K562 (cell line): ENCODE data around the gene SNUPN. TPM values are rescaled to one million over a fixed set of nuclear protein-coding genes. Genes with fewer than 3 reads are reported as not detected.
A peak's percentile ranks its signal among the peaks of the same experiment; 100 is the strongest.

Experiments
- ATF6 ChIP-seq: sonication (generic); formaldehyde crosslinking; IDR thresholded peaks from 2 replicates; pipeline ENCODE4 v1.4.0; 2020; ENCODE audit warnings: mild to moderate bottlenecking, missing genetic modification reagents
- ERF ChIP-seq: fragments of 450-650 bp; formaldehyde crosslinking; IDR thresholded peaks from 2 replicates; pipeline ENCODE4 v1.4.0; 2020; ENCODE audit warnings: mild to moderate bottlenecking, mixed read lengths
- FOSL1 ChIP-seq: fragments of 200-800 bp; sonication (Bioruptor generic); conservative IDR thresholded peaks from 2 replicates; pipeline ENCODE4 v1.6.1; 2016; ENCODE audit warnings: missing genetic modification characterization, missing compliant biosample characterization
- FOXK1 ChIP-seq: sonication (generic); formaldehyde crosslinking; IDR thresholded peaks from 2 replicates; pipeline ENCODE4 v1.8.0; 2022; ENCODE audit warnings: missing genetic modification reagents, mild to moderate bottlenecking, borderline replicate concordance
- JUNB ChIP-seq: fragments of 450-650 bp; formaldehyde crosslinking; conservative IDR thresholded peaks from 2 replicates; pipeline ENCODE4 v1.4.0; 2020; ENCODE audit warnings: mild to moderate bottlenecking
- KAT8 ChIP-seq: fragments of 450-650 bp; IDR thresholded peaks from 2 replicates; pipeline ENCODE4 v1.6.1; 2016; ENCODE audit warnings: low read depth, mild to moderate bottlenecking
- MXI1 ChIP-seq: IDR thresholded peaks from 2 replicates; pipeline ENCODE4 v1.6.1; 2011; ENCODE audit warnings: low read depth, mild to moderate bottlenecking, improper control_type of control experiment, low read length
- NFE2 ChIP-seq: IDR thresholded peaks from 2 replicates; pipeline ENCODE4 v1.6.1; 2014; ENCODE audit warnings: antibody characterized with exemption, low read depth
- RBBP5 ChIP-seq: fragments of 200-600 bp; sonication (generic); IDR thresholded peaks from 2 replicates; pipeline ENCODE4 v1.6.1; 2012; ENCODE audit warnings: borderline replicate concordance, mild to moderate bottlenecking, low read length, control low read depth, inconsistent platforms; ENCODE audit not compliant: insufficient read depth, poor library complexity, severe bottlenecking
- SMAD1 ChIP-seq: fragments of 150-350 bp; IDR thresholded peaks from 2 replicates; pipeline ENCODE4 v1.6.1; 2014; ENCODE audit warnings: low read length, low read depth; ENCODE audit not compliant: partially characterized antibody
- SMARCE1 ChIP-seq: fragments of 450-650 bp; IDR thresholded peaks from 2 replicates; pipeline ENCODE4 v1.7.1; 2016; ENCODE audit warnings: mild to moderate bottlenecking
- TEAD4 ChIP-seq, 2 experiments: sonication (generic) in 1 of 2; formaldehyde crosslinking in 1 of 2; IDR thresholded peaks; 2 replicates each; pipeline versions ENCODE4 v1.6.1 to v1.8.0; 2012 to 2022; ENCODE audit warnings: borderline replicate concordance in 1 of 2, inconsistent platforms in 1 of 2, low read length in 1 of 2, mild to moderate bottlenecking in 1 of 2, missing genetic modification reagents in 1 of 2
- TFAM ChIP-seq: fragments of 250-450 bp; sonication (Bioruptor Pico); conservative IDR thresholded peaks from 2 replicates; pipeline ENCODE4 v1.5.0; 2021; ENCODE audit warnings: mild to moderate bottlenecking, moderate library complexity
- WHSC1 ChIP-seq: IDR thresholded peaks from one replicate; pipeline ENCODE4 v1.6.1; 2012; ENCODE audit warnings: low read length, control low read depth, inconsistent platforms
- ZNF184 ChIP-seq: sonication (generic); formaldehyde crosslinking; IDR thresholded peaks from 2 replicates; pipeline ENCODE4 v1.5.0; 2020; ENCODE audit warnings: missing genetic modification reagents
- ZNF280B ChIP-seq: fragments of 250-450 bp; sonication (Bioruptor Pico); IDR thresholded peaks from 2 replicates; pipeline ENCODE4 v1.5.1; 2021; ENCODE audit warnings: mild to moderate bottlenecking
- ZNF586 ChIP-seq: fragments of 450-650 bp; formaldehyde crosslinking; conservative IDR thresholded peaks from 2 replicates; pipeline ENCODE4 v1.4.0; 2020; ENCODE audit warnings: mild to moderate bottlenecking, moderate library complexity
- ZNF76 ChIP-seq: fragments of 250-450 bp; sonication (Bioruptor Pico); IDR thresholded peaks from 2 replicates; pipeline ENCODE4 v1.4.0; 2020; ENCODE audit warnings: mild to moderate bottlenecking, moderate library complexity, borderline replicate concordance
- polyA plus RNA-seq, 8 experiments: library from polyadenylated mRNA; depleted of rRNA in 4 of 8; stranded (reverse) in 5 of 8; unstranded in 3 of 8; fragments of >200 nt; fragmentation: Nextera tagmentation in 2 of 8; fragmentation: Illumina TruSeq in 1 of 8; extraction: Ambion mirVana in 2 of 8; extraction: Trizol in 1 of 8; gene quantifications; 2 replicates each; pipeline versions ENCODE4 v1.2.1 to v1.2.3, GENCODE V29; 2011 to 2014; ENCODE audit warnings: inconsistent platforms in 1 of 8, missing spikeins in 1 of 8
- total RNA-seq, 7 experiments: library from RNA; depleted of rRNA in 6 of 7; stranded (reverse); fragments of >200 nt in 6 of 7; fragmentation: Illumina TruSeq in 2 of 7; extraction: Trizol in 2 of 7; gene quantifications; 2 replicates each; pipeline versions ENCODE4 v1.2.1 to v1.2.3, GENCODE V29; 2011 to 2021; ENCODE audit warnings: low replicate concordance in 1 of 7
- TF ChIP-seq, protein P1 (sequence below): sonication (generic); formaldehyde crosslinking; IDR thresholded peaks from 2 replicates; pipeline ENCODE4 v1.8.0; 2022; ENCODE audit warnings: mild to moderate bottlenecking, missing genetic modification reagents, borderline replicate concordance
- TF ChIP-seq, protein P2 (sequence below): fragments of 450-650 bp; IDR thresholded peaks from 2 replicates; pipeline ENCODE4 v1.7.0; 2016; ENCODE audit warnings: borderline replicate concordance

The SNUPN gene
- total and polyA plus RNA-seq, 9 of the 15 experiments (the other 6 are each of a cell fraction or from before 2014, with no cell fraction given), result 32.2 to 78.3 (median 40.0) TPM

- TF ChIP-seq, protein P1, sequence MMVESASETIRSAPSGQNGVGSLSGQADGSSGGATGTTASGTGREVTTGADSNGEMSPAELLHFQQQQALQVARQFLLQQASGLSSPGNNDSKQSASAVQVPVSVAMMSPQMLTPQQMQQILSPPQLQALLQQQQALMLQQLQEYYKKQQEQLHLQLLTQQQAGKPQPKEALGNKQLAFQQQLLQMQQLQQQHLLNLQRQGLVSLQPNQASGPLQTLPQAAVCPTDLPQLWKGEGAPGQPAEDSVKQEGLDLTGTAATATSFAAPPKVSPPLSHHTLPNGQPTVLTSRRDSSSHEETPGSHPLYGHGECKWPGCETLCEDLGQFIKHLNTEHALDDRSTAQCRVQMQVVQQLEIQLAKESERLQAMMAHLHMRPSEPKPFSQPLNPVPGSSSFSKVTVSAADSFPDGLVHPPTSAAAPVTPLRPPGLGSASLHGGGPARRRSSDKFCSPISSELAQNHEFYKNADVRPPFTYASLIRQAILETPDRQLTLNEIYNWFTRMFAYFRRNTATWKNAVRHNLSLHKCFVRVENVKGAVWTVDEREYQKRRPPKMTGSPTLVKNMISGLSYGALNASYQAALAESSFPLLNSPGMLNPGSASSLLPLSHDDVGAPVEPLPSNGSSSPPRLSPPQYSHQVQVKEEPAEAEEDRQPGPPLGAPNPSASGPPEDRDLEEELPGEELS (CRISPR knock-in tag), result no peak; the same call in 1 of the 2 replicates
- TF ChIP-seq ATF6 (0 out of 2 replicates have a peak, but pooled peaks have one; percentile 63), WHSC1 (no peak), ZNF184 (CRISPR knock-in tag) (no peak), ZNF280B (CRISPR knock-in tag) (no peak), KAT8 (no peak), TEAD4 (IDR thresholded peaks at IDR 0.05; ENCODE audit: low read length) (no peak), TEAD4 (CRISPR knock-in tag; IDR thresholded peaks at IDR 0.05; ENCODE audit: borderline replicate concordance) (no peak), JUNB (CRISPR knock-in tag) (no peak), ZNF586 (CRISPR knock-in tag) (no peak), SMARCE1 (no peak; the same call in 1 of the 2 replicates), RBBP5 (peak; percentile 63), NFE2 (peak; percentile 61; the same call in 1 of the 2 replicates), ZNF76 (CRISPR knock-in tag) (0 out of 2 replicates have a peak, but pooled peaks have one; percentile 41), ERF (peak; percentile 57; the same call in 1 of the 2 replicates), TFAM (CRISPR knock-in tag) (no peak), MXI1 (no peak), SMAD1 (peak; percentile 20), FOSL1 (no peak; the same call in 1 of the 2 replicates), FOXK1 (CRISPR knock-in tag) (no peak)
- TF ChIP-seq, protein P2, sequence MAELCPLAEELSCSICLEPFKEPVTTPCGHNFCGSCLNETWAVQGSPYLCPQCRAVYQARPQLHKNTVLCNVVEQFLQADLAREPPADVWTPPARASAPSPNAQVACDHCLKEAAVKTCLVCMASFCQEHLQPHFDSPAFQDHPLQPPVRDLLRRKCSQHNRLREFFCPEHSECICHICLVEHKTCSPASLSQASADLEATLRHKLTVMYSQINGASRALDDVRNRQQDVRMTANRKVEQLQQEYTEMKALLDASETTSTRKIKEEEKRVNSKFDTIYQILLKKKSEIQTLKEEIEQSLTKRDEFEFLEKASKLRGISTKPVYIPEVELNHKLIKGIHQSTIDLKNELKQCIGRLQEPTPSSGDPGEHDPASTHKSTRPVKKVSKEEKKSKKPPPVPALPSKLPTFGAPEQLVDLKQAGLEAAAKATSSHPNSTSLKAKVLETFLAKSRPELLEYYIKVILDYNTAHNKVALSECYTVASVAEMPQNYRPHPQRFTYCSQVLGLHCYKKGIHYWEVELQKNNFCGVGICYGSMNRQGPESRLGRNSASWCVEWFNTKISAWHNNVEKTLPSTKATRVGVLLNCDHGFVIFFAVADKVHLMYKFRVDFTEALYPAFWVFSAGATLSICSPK, result no peak
These were observed at the start of gene SNUPN (continued) for GRCh38 chr15:75625542-75626347.
